HG03342 (cell line): ENCODE results near the gene MAML3.

Experiments
- ATAC-seq: cut with Tn5 transposase; IDR thresholded peaks from one replicate; pipeline ENCODE4 v1.9.1; 2021; ENCODE audit warnings: mild to moderate bottlenecking, moderate library complexity; ENCODE audit not compliant: unreplicated experiment

MAML3 gene

GRCh38 chr4:140153718-140154571 is at the start of gene MAML3:
Gene MAML3 (minus strand): TSS chr4:140154184. CDS start chr4:140153327, 857 bp downstream.
- ATAC-seq, result peak; percentile 39

- ATAC-seq, result no peak
These were observed 45.0 kb upstream of the MAML3 start for GRCh38 chr4:140198942-140199341.

GRCh38 chr4:140195806-140196205 is 41.8 kb upstream of the MAML3 start:
- no peak for ATAC-seq

GRCh38 chr4:140189805-140190204 is 35.8 kb upstream of the MAML3 start:
- ATAC-seq, result no peak

- ATAC-seq, result no peak
These were observed 35.0 kb upstream of the MAML3 start for GRCh38 chr4:140188975-140189374.

- no peak for ATAC-seq
These were observed 33.3 kb upstream of the MAML3 start for GRCh38 chr4:140187316-140187695.

- no peak for ATAC-seq
These were observed 32.8 kb upstream of the MAML3 start for GRCh38 chr4:140186651-140187315.

GRCh38 chr4:140186082-140186438 is 32.1 kb upstream of the MAML3 start:
- ATAC-seq, result no peak

GRCh38 chr4:140185412-140186081 is 31.6 kb upstream of the MAML3 start:
- no peak for ATAC-seq

- no peak for ATAC-seq
These were observed 29.3 kb upstream of the MAML3 start for GRCh38 chr4:140183270-140183669.

GRCh38 chr4:140180577-140180976 is 26.6 kb upstream of the MAML3 start:
- ATAC-seq, result no peak

- no peak for ATAC-seq
These were observed 22.8 kb upstream of the MAML3 start for GRCh38 chr4:140176735-140177134.

- ATAC-seq, result no peak
These were observed 20.6 kb upstream of the MAML3 start for GRCh38 chr4:140174543-140174942.

- no peak for ATAC-seq
These were observed 19.0 kb upstream of the MAML3 start for GRCh38 chr4:140172960-140173359.

GRCh38 chr4:140170299-140170698 is 16.3 kb upstream of the MAML3 start:
- ATAC-seq, result no peak

- no peak for ATAC-seq
These were observed 15.0 kb upstream of the MAML3 start for GRCh38 chr4:140168936-140169335.

- no peak for ATAC-seq
These were observed 14.5 kb upstream of the MAML3 start for GRCh38 chr4:140168474-140168873.

GRCh38 chr4:140163029-140163810 is 9.2 kb upstream of the MAML3 start:
- no peak for ATAC-seq

GRCh38 chr4:140162596-140162995 is 8.6 kb upstream of the MAML3 start:
- ATAC-seq, result no peak

GRCh38 chr4:140158365-140159030 is 4.5 kb upstream of the MAML3 start:
- no peak for ATAC-seq

- no peak for ATAC-seq
These were observed 3.4 kb upstream of the MAML3 start for GRCh38 chr4:140157341-140157740.
